NOMO-1 treated with DMSO at 0.1 percent for 48 hours (cell line): ENCODE results near the gene NF2.
"Not testable (repeated sequence)": the region's sequence is repeated elsewhere in the genome, so short reads cannot be mapped to it uniquely, and the experiment has no call there.

Source experiments
- DNase-seq: peaks from one replicate; lab custom pipeline; 2025; ENCODE audit not compliant: unreplicated experiment; lab: John Stamatoyannopoulos, UW

The NF2 gene

GRCh38 chr22:29594447-29594846, 9.0 kb upstream of the NF2 start:
- not testable (repeated sequence) for DNase-seq

- DNase-seq: no peak
Measured at GRCh38 chr22:29596408-29596807, 7.0 kb upstream of the NF2 start.

- DNase-seq: not testable (repeated sequence)
Measured at GRCh38 chr22:29597871-29598683, 5.4 kb upstream of the NF2 start.

- no peak for DNase-seq
Measured at GRCh38 chr22:29598684-29599020, 4.8 kb upstream of the NF2 start.

GRCh38 chr22:29604076-29604360, 585 bp downstream of the NF2 start:
- DNase-seq: peak; percentile 46

- no peak for DNase-seq
Measured at GRCh38 chr22:29605527-29605850, 2.1 kb downstream of the NF2 start.

GRCh38 chr22:29606320-29606719, 2.9 kb downstream of the NF2 start:
- DNase-seq: no peak

- DNase-seq: no peak
Measured at GRCh38 chr22:29607426-29607825, 4.0 kb downstream of the NF2 start.

- DNase-seq: no peak
Measured at GRCh38 chr22:29609139-29609538, 5.7 kb downstream of the NF2 start.

- no peak for DNase-seq
Measured at GRCh38 chr22:29610780-29611179, 7.3 kb downstream of the NF2 start.

- DNase-seq: no peak
Measured at GRCh38 chr22:29615705-29616327, 12.4 kb downstream of the NF2 start.

GRCh38 chr22:29617922-29618629, 14.6 kb downstream of the NF2 start:
- no peak for DNase-seq

- no peak for DNase-seq
Measured at GRCh38 chr22:29621761-29622526, 18.5 kb downstream of the NF2 start.

GRCh38 chr22:29623059-29623458, 19.6 kb downstream of the NF2 start:
- DNase-seq: no peak

GRCh38 chr22:29623553-29624169, 20.2 kb downstream of the NF2 start:
- no peak for DNase-seq

- peak; percentile 55 for DNase-seq
Measured at GRCh38 chr22:29625090-29625825, 21.8 kb downstream of the NF2 start.

- DNase-seq: no peak
Measured at GRCh38 chr22:29626497-29627195, 23.2 kb downstream of the NF2 start.

GRCh38 chr22:29627196-29627535, 23.7 kb downstream of the NF2 start:
- DNase-seq: no peak

GRCh38 chr22:29628996-29629902, 25.8 kb downstream of the NF2 start:
- no peak for DNase-seq
